Cardiac fibroblast (primary cell): ENCODE data around the gene NXNL1.

Experiments used
- DNase-seq, 2 donors: peaks; one replicate each; pipeline versions ENCODE4 v3.0.0 to v3.0.0-alpha.2; 2010; ENCODE audit warnings: low read depth in 2 of 2
- H3K4me3 ChIP-seq, 2 donors: replicated peaks in 1 of 2; 1 replicate in 1 of 2; 2 replicates in 1 of 2; pipeline ENCODE4 v1.5.1; 2011; ENCODE audit warnings: low read depth in 2 of 2, low read length in 2 of 2, mild to moderate bottlenecking in 2 of 2, moderate library complexity in 1 of 2
- TF ChIP-seq, protein P1 (sequence below): IDR thresholded peaks from one replicate; pipeline ENCODE4 v1.5.1; 2011; ENCODE audit warnings: low read depth, mild to moderate bottlenecking, low read length, inconsistent platforms

NXNL1 gene

DNA sequence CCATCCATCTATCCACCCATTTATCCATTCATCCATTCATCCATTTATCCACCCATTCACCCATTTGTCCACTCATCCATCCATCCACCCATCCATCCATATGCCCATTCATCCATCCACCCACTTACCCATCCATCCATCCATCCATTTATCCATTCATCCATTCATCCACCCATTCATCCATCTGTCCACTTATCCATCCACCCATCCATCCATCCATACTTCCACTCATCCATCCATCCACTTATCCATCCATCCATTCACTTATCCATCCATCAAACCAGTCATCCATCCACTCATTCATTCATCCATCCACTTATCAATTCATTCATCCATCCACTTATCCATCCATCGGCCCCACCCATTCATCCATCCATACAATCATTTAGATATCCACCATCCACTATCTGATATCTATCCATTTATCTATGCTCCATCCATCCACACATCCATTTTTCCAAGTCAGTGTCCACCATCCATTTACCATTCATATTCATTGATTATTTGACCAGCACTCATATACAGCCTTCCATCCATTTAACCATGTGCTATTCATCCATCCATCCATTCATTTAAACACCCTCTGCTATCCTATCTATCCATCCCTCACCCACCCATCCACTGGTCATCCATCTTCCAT lies 15.1 kb downstream of the NXNL1 start:
- DNase-seq = no peak
- H3K4me3 ChIP-seq = no peak overlapping the region
- TF ChIP-seq, protein P1, sequence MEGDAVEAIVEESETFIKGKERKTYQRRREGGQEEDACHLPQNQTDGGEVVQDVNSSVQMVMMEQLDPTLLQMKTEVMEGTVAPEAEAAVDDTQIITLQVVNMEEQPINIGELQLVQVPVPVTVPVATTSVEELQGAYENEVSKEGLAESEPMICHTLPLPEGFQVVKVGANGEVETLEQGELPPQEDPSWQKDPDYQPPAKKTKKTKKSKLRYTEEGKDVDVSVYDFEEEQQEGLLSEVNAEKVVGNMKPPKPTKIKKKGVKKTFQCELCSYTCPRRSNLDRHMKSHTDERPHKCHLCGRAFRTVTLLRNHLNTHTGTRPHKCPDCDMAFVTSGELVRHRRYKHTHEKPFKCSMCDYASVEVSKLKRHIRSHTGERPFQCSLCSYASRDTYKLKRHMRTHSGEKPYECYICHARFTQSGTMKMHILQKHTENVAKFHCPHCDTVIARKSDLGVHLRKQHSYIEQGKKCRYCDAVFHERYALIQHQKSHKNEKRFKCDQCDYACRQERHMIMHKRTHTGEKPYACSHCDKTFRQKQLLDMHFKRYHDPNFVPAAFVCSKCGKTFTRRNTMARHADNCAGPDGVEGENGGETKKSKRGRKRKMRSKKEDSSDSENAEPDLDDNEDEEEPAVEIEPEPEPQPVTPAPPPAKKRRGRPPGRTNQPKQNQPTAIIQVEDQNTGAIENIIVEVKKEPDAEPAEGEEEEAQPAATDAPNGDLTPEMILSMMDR = no peak

GRCh38 chr19:17441241-17442021 lies 19.3 kb downstream of the NXNL1 start:
- DNase-seq = peak; percentile 47 to 56
- H3K4me3 ChIP-seq = no peak overlapping the region
- TF ChIP-seq, protein P1 = peak; percentile 58

- TF ChIP-seq, protein P1 = no peak
- no peak overlapping the region for H3K4me3 ChIP-seq
- no peak for DNase-seq
Observed at GRCh38 chr19:17436874-17437267, 23.9 kb downstream of the NXNL1 start.

GRCh38 chr19:17436094-17436873 lies 24.4 kb downstream of the NXNL1 start:
- no peak for DNase-seq
- TF ChIP-seq, protein P1 = no peak
- H3K4me3 ChIP-seq = no peak overlapping the region

DNA sequence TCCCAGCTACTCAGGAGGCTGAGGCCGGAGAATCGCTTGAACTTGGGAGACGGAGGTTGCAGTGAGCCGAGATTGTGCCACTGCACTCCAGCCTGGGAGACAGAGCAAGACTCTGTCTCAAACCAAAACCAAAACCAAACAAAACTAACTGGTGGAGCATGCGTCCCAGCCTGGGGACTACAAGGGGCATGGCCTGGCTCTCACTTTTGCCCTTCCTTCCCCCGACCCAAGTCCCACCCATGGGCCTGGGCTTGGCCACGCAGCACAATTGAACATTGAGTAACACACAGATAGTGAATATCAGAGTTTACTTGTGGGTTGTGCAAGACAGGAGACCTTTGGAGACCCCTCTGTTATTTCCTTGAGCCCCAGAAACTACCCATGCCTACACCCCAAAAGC lies 25.5 kb downstream of the NXNL1 start:
- TF ChIP-seq, protein P1 = no peak
- no peak overlapping the region for H3K4me3 ChIP-seq
- no peak for DNase-seq

DNA sequence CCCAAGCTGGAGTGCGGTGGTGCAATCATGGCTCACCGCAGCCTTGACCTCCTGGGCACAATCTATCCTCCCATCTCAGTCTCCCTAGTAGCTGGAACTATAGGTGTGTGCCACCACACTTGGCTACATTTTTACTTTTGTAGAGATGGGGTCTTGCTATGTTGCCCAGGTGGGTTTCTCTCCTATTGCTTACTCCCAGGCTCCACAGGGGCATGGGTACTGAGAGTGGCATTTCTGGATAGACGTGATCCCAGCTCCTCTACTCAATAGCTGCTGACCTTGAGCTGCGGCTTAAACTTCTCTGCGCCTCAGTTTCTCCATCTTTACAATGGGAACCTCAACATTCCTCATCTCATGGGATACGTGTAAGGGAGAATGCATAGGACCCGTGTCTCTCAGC lies 29.3 kb downstream of the NXNL1 start:
- H3K4me3 ChIP-seq = no peak overlapping the region

More for the DNA sequence above, 29.3 kb downstream of the NXNL1 start:
- TF ChIP-seq, protein P1 = no peak
- DNase-seq = no peak
